ENCODE results near the gene DOLPP1. TPM values are rescaled to one million over a fixed set of nuclear protein-coding genes. Genes with fewer than 3 reads are reported as not detected.

Gene DOLPP1
- total and polyA plus RNA-seq, 4 donors: 14.6 to 15.6 (median 15.0) TPM

DNA sequence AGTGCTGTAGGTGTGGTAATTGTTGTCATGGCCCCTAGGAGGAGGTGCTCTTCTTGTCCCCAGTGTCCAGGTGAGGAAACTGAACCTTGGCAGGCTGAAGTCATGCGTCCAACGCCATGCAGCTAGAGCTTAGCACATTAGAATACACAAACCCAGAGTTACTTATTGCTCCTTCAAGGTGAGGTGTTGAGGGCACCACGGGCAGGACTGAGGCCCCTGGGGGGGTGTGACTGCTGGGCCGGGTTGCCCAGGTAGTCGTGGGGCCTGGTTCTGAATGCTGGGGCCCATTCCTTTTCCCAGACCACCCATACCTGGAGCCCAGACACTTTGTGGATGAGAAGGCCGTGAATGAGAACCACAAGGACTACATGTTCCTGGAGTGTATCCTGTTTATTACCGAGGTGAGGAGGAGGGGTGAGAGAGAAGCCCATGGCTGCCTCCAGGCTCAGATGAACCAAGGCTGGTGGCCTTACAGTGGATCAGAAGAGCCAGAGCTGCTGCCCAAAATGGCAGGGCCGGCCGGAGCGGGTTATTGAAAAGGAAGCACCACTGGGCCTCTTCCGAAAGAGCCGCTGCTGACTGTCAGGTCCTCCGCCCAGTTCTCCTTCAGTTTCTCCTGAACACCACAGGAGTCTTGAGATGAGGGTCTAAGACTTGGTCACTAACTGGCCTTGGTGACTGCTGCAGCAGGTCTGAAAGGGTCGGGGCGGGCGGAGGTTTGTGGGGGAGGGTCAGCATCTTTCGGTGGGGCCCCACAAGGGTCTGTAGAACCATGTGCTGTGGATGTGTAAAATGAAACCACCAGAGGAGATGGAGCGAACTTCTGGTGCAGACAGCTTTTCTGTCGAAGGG lies 56.6 kb downstream of the DOLPP1 start:
- no peak for DNase-seq (ENCODE audit: low spot score)
- no peak overlapping the region for H3K4me3 ChIP-seq (ENCODE audit: low read depth in 1 of 3, low read length in 3 of 3)
- no peaks in the 10 kb centered on the region for H3K9me3 ChIP-seq (ENCODE audit: control insufficient read depth in 4 of 4, low read length in 3 of 4)
- H3K36me3 ChIP-seq (ENCODE audit: control insufficient read depth in 4 of 4, insufficient read depth in 3 of 4, low read depth in 1 of 4, low read length in 3 of 4): peaks cover 0 to 5% (median 1%) of the 10 kb centered on the region in 4 donors
- WGBS: 84% methylated on average over 19 of the region's 19 CpGs
- peak overlapping the region in 1 of 2 donors; percentile 68 for H3K9ac ChIP-seq (ENCODE audit: low read depth in 1 of 2, low read length in 2 of 2)
- peaks cover 13 to 58% (median 42%) of the 10 kb centered on the region in 4 donors for H3K4me1 ChIP-seq (ENCODE audit: control insufficient read depth in 4 of 4, insufficient read depth in 4 of 4, low read length in 3 of 4)
- H3K27ac ChIP-seq (ENCODE audit: low read depth in 1 of 2, low read length in 2 of 2): peak overlapping the region; percentile 98
- TF ChIP-seq, protein P1, sequence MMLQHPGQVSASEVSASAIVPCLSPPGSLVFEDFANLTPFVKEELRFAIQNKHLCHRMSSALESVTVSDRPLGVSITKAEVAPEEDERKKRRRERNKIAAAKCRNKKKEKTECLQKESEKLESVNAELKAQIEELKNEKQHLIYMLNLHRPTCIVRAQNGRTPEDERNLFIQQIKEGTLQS (IDR thresholded peaks at IDR 0.05): no peak
- no peaks in the 10 kb centered on the region for H3K27me3 ChIP-seq (ENCODE audit: control insufficient read depth in 4 of 4, insufficient read depth in 4 of 4, low read length in 3 of 4)

DNA sequence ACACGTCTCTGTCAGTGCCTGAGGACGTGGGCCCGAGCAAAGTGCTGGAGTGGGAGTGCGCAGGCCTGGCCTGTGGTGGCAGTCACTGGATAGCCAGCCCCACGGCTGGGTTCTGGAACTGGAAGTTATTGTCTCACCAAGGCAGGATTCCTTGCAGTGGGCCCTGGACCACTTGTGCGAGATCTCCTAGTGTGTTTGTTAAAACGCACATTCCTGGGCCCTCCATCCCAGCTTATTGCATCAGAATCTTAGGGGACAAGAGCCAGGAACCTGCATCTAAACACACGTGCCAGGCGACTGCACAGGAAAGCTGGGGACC lies 57.2 kb downstream of the DOLPP1 start:
- DNase-seq (ENCODE audit: low spot score): no peak
- Histone ChIP-seq H3K27ac (ENCODE audit: low read depth in 1 of 2, low read length in 2 of 2) (peak overlapping the region; percentile 98), H3K27me3 (ENCODE audit: control insufficient read depth in 4 of 4, insufficient read depth in 4 of 4, low read length in 3 of 4) (no peaks in the 10 kb centered on the region), H3K4me1 (ENCODE audit: control insufficient read depth in 4 of 4, insufficient read depth in 4 of 4, low read length in 3 of 4) (peaks cover 15 to 64% (median 47%) of the 10 kb centered on the region in 4 donors), H3K9me3 (ENCODE audit: control insufficient read depth in 4 of 4, low read length in 3 of 4) (no peaks in the 10 kb centered on the region), H3K4me3 (ENCODE audit: low read depth in 1 of 3, low read length in 3 of 3) (no peak overlapping the region), H3K9ac (ENCODE audit: low read depth in 1 of 2, low read length in 2 of 2) (peak overlapping the region; percentile 8 to 68), H3K36me3 (ENCODE audit: control insufficient read depth in 4 of 4, insufficient read depth in 3 of 4, low read depth in 1 of 4, low read length in 3 of 4) (peaks cover 0 to 5% (median 1%) of the 10 kb centered on the region in 4 donors)
- TF ChIP-seq, protein P2, sequence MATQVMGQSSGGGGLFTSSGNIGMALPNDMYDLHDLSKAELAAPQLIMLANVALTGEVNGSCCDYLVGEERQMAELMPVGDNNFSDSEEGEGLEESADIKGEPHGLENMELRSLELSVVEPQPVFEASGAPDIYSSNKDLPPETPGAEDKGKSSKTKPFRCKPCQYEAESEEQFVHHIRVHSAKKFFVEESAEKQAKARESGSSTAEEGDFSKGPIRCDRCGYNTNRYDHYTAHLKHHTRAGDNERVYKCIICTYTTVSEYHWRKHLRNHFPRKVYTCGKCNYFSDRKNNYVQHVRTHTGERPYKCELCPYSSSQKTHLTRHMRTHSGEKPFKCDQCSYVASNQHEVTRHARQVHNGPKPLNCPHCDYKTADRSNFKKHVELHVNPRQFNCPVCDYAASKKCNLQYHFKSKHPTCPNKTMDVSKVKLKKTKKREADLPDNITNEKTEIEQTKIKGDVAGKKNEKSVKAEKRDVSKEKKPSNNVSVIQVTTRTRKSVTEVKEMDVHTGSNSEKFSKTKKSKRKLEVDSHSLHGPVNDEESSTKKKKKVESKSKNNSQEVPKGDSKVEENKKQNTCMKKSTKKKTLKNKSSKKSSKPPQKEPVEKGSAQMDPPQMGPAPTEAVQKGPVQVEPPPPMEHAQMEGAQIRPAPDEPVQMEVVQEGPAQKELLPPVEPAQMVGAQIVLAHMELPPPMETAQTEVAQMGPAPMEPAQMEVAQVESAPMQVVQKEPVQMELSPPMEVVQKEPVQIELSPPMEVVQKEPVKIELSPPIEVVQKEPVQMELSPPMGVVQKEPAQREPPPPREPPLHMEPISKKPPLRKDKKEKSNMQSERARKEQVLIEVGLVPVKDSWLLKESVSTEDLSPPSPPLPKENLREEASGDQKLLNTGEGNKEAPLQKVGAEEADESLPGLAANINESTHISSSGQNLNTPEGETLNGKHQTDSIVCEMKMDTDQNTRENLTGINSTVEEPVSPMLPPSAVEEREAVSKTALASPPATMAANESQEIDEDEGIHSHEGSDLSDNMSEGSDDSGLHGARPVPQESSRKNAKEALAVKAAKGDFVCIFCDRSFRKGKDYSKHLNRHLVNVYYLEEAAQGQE (IDR thresholded peaks at IDR 0.05): no peak
- no peak for TF ChIP-seq YY1 (IDR thresholded peaks at IDR 0.05)
- no peak for TF ChIP-seq TAF1 (conservative IDR thresholded peaks at IDR 0.05)
- TF ChIP-seq EGR1 (IDR thresholded peaks at IDR 0.05; ENCODE audit: low read depth in 2 of 2): no peak
- 64% methylated on average over 9 of the region's 9 CpGs for WGBS

- Histone ChIP-seq H3K4me3 (ENCODE audit: low read depth in 1 of 3, low read length in 3 of 3) (peak overlapping the region in 1 of 3 donors; percentile 15), H3K9ac (ENCODE audit: low read depth in 1 of 2, low read length in 2 of 2) (peak overlapping the region; percentile 39 to 68)
- WGBS: 23% methylated on average over 21 of the region's 21 CpGs
- TF ChIP-seq EGR1 (IDR thresholded peaks at IDR 0.05; ENCODE audit: low read depth in 2 of 2) (peak in 1 of 2 donors; percentile 91), GABPA (IDR thresholded peaks at IDR 0.05 in 1 of 2, conservative IDR thresholded peaks at IDR 0.05 in 1 of 2) (peak in 1 of 2 donors; percentile 42), FOXA2 (IDR thresholded peaks at IDR 0.05) (no peak), RAD21 (IDR thresholded peaks at IDR 0.05) (no peak), HNF4G (IDR thresholded peaks at IDR 0.05) (no peak), HNF4A (conservative IDR thresholded peaks at IDR 0.05) (peak; percentile 52 to 72), YY1 (IDR thresholded peaks at IDR 0.05) (peak; percentile 95), SP1 (IDR thresholded peaks at IDR 0.05) (peak; percentile 79), NR2F2 (IDR thresholded peaks at IDR 0.05) (peak; percentile 58), MAX (IDR thresholded peaks at IDR 0.05) (peak; percentile 50), FOXA1 (IDR thresholded peaks at IDR 0.05) (no peak), TAF1 (conservative IDR thresholded peaks at IDR 0.05) (peak; percentile 60)
- TF ChIP-seq, protein P2 (IDR thresholded peaks at IDR 0.05): peak; percentile 73
- TF ChIP-seq, protein P3, sequence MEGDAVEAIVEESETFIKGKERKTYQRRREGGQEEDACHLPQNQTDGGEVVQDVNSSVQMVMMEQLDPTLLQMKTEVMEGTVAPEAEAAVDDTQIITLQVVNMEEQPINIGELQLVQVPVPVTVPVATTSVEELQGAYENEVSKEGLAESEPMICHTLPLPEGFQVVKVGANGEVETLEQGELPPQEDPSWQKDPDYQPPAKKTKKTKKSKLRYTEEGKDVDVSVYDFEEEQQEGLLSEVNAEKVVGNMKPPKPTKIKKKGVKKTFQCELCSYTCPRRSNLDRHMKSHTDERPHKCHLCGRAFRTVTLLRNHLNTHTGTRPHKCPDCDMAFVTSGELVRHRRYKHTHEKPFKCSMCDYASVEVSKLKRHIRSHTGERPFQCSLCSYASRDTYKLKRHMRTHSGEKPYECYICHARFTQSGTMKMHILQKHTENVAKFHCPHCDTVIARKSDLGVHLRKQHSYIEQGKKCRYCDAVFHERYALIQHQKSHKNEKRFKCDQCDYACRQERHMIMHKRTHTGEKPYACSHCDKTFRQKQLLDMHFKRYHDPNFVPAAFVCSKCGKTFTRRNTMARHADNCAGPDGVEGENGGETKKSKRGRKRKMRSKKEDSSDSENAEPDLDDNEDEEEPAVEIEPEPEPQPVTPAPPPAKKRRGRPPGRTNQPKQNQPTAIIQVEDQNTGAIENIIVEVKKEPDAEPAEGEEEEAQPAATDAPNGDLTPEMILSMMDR (IDR thresholded peaks at IDR 0.05; ENCODE audit: low read depth, low read length, missing input control): no peak
These were observed 57.7 kb downstream of the DOLPP1 start for GRCh38 chr9:129138476-129139232.

More at GRCh38 chr9:129138476-129139232, 57.7 kb downstream of the DOLPP1 start:
- H3K36me3 ChIP-seq (ENCODE audit: control insufficient read depth in 4 of 4, insufficient read depth in 3 of 4, low read depth in 1 of 4, low read length in 3 of 4): peaks cover 0 to 4% (median 3%) of the 10 kb centered on the region in 4 donors
- DNase-seq (ENCODE audit: low spot score): peak; percentile 45
- peak overlapping the region; percentile 98 for H3K27ac ChIP-seq (ENCODE audit: low read depth in 1 of 2, low read length in 2 of 2)
- H3K9me3 ChIP-seq (ENCODE audit: control insufficient read depth in 4 of 4, low read length in 3 of 4): no peaks in the 10 kb centered on the region
- peaks cover 15 to 69% (median 51%) of the 10 kb centered on the region in 4 donors for H3K4me1 ChIP-seq (ENCODE audit: control insufficient read depth in 4 of 4, insufficient read depth in 4 of 4, low read length in 3 of 4)
- no peaks in the 10 kb centered on the region for H3K27me3 ChIP-seq (ENCODE audit: control insufficient read depth in 4 of 4, insufficient read depth in 4 of 4, low read length in 3 of 4)
